HEK293T (cell line): ENCODE data around the gene MEIS1.

Experiments
- CTCF ChIA-PET: fragments of 350-600 bp; formaldehyde crosslinking; extraction: SDS; loops from one replicate; lab custom pipeline; 2021; ENCODE audit warnings: antibody characterized with exemption, inconsistent platforms; lab: Yijun Ruan, JAX
- POLR2A ChIA-PET: fragments of 350-600 bp; formaldehyde crosslinking; extraction: SDS; loops from one replicate; lab custom pipeline; 2020; ENCODE audit warnings: antibody characterized with exemption, inconsistent platforms; lab: Yijun Ruan, JAX
- DNase-seq: peaks from one replicate; pipeline ENCODE4 v3.0.0; 2012; ENCODE audit warnings: mixed read lengths; ENCODE audit errors: extremely low spot score
- ARNT ChIP-seq: fragments of 450-650 bp; IDR thresholded peaks from 2 replicates; pipeline ENCODE4 v1.6.1; 2017; ENCODE audit warnings: mild to moderate bottlenecking
- BHLHE40 ChIP-seq: fragments of 450-650 bp; IDR thresholded peaks from 2 replicates; pipeline ENCODE4 v1.6.1; 2016; ENCODE audit warnings: mild to moderate bottlenecking, moderate library complexity, borderline replicate concordance
- CTBP1 ChIP-seq: fragments of 450-650 bp; IDR thresholded peaks from 2 replicates; pipeline ENCODE4 v1.6.1; 2016; ENCODE audit warnings: borderline replicate concordance
- ELF4 ChIP-seq: fragments of 450-650 bp; IDR thresholded peaks from 2 replicates; pipeline ENCODE4 v1.6.1; 2017; ENCODE audit warnings: antibody characterized with exemption
- FOXA1 ChIP-seq: fragments of 450-650 bp; IDR thresholded peaks from 2 replicates; pipeline ENCODE4 v1.6.1; 2016; ENCODE audit warnings: mild to moderate bottlenecking
- FOXK2 ChIP-seq: fragments of 450-650 bp; IDR thresholded peaks from 2 replicates; pipeline ENCODE4 v1.6.1; 2016; ENCODE audit warnings: mild to moderate bottlenecking
- FOXM1 ChIP-seq: fragments of 450-650 bp; IDR thresholded peaks from 2 replicates; pipeline ENCODE4 v1.6.1; 2017; ENCODE audit warnings: mild to moderate bottlenecking, borderline replicate concordance
- HDGF ChIP-seq: fragments of 450-650 bp; IDR thresholded peaks from 2 replicates; pipeline ENCODE4 v1.6.1; 2017; ENCODE audit warnings: antibody characterized with exemption, borderline replicate concordance
- L3MBTL2 ChIP-seq: fragments of 450-650 bp; conservative IDR thresholded peaks from 2 replicates; pipeline ENCODE4 v1.6.1; 2016; ENCODE audit warnings: mild to moderate bottlenecking
- LEF1 ChIP-seq: fragments of 450-650 bp; IDR thresholded peaks from 2 replicates; pipeline ENCODE4 v1.6.1; 2017; ENCODE audit warnings: mild to moderate bottlenecking, borderline replicate concordance
- NFRKB ChIP-seq: fragments of 450-650 bp; IDR thresholded peaks from 2 replicates; pipeline ENCODE4 v1.6.1; 2016; ENCODE audit warnings: mild to moderate bottlenecking, moderate library complexity
- SP1 ChIP-seq: fragments of 450-650 bp; IDR thresholded peaks from 2 replicates; pipeline ENCODE4 v1.6.1; 2017
- SUZ12 ChIP-seq: fragments of 450-650 bp; IDR thresholded peaks from 2 replicates; pipeline ENCODE4 v1.6.1; 2016; ENCODE audit warnings: mild to moderate bottlenecking
- TARDBP ChIP-seq: fragments of 450-650 bp; IDR thresholded peaks from 2 replicates; pipeline ENCODE4 v1.6.1; 2016
- ZNF384 ChIP-seq: fragments of 450-650 bp; IDR thresholded peaks from 2 replicates; pipeline ENCODE4 v1.6.1; 2016
- TF ChIP-seq, protein P1 (sequence below): fragments of 450-650 bp; IDR thresholded peaks from 2 replicates; pipeline ENCODE4 v1.6.1; 2016

The MEIS1 gene

GRCh38 chr2:66447677-66448076, 12.8 kb downstream of the MEIS1 start:
- no peak for TF ChIP-seq L3MBTL2
- TF ChIP-seq HDGF = no peak
- no peak for TF ChIP-seq FOXK2
- no peak for TF ChIP-seq ELF4
- TF ChIP-seq TARDBP = no peak
- no peak for TF ChIP-seq FOXA1
- TF ChIP-seq SP1 = no peak
- no peak for TF ChIP-seq ZNF384
- no peak for TF ChIP-seq ARNT
- TF ChIP-seq, protein P1, sequence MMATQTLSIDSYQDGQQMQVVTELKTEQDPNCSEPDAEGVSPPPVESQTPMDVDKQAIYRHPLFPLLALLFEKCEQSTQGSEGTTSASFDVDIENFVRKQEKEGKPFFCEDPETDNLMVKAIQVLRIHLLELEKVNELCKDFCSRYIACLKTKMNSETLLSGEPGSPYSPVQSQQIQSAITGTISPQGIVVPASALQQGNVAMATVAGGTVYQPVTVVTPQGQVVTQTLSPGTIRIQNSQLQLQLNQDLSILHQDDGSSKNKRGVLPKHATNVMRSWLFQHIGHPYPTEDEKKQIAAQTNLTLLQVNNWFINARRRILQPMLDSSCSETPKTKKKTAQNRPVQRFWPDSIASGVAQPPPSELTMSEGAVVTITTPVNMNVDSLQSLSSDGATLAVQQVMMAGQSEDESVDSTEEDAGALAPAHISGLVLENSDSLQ = no peak
- POLR2A ChIA-PET = no interaction called here

GRCh38 chr2:66448136-66448991, 13.4 kb downstream of the MEIS1 start:
- TF ChIP-seq SP1 (no peak), HDGF (no peak), FOXA1 (no peak), ZNF384 (no peak), SUZ12 (no peak), L3MBTL2 (no peak), TARDBP (no peak), FOXM1 (no peak), FOXK2 (no peak), CTBP1 (no peak), BHLHE40 (no peak)
- TF ChIP-seq, protein P1 = no peak
- POLR2A ChIA-PET = no interaction called here
- CTCF ChIA-PET = no interaction called here
- DNase-seq = no peak

More at GRCh38 chr2:66447677-66448076, 12.8 kb downstream of the MEIS1 start:
- DNase-seq = no peak
- CTCF ChIA-PET = no interaction called here

- POLR2A ChIA-PET = interaction anchor here (1.2 kb wide), 1 partner anchor 17 kb away, joined by 5 read pairs; the partner anchor contains the start of gene MEIS1
- DNase-seq = no peak
- no peak for TF ChIP-seq SP1
- TF ChIP-seq ELF4 = no peak
- TF ChIP-seq FOXM1 = no peak
- CTCF ChIA-PET = no interaction called here
Measured at GRCh38 chr2:66452214-66452613, 17.3 kb downstream of the MEIS1 start.

DNA sequence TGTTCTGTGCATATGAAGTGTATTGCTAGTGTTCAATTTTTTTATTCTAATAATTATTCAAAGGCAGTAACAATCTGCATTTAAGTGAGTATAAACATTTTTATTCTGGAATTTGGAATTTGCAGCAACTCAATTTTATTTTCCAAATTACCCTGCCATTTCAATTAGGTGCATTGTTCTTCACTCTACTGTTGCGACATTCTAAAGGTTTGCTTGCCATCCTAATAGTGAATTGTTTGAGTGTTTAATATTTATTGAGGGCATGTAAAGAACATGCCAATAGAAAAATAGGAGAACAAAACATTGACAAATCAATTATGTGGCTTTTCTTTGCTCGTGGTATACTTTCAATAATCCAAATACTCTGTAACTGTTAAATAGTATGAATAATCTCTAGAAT, 18.0 kb downstream of the MEIS1 start:
- no peak for TF ChIP-seq HDGF
- TF ChIP-seq SUZ12 = no peak
- no peak for TF ChIP-seq FOXA1
- TF ChIP-seq NFRKB = no peak
- no peak for TF ChIP-seq LEF1
- TF ChIP-seq ELF4 = no peak
- no peak for TF ChIP-seq FOXM1
- TF ChIP-seq, protein P1 = no peak
- TF ChIP-seq BHLHE40 = no peak
- no peak for TF ChIP-seq TARDBP
- no peak for TF ChIP-seq CTBP1
- no peak for TF ChIP-seq ZNF384
- TF ChIP-seq ARNT = no peak
- ChIA-PET CTCF (no interaction called here), POLR2A (interaction anchor here (1.2 kb wide), 1 partner anchor 18 kb away, joined by 5 read pairs; the partner anchor contains the start of gene MEIS1)
- DNase-seq = no peak

- CTCF ChIA-PET = no interaction called here
- DNase-seq = no peak
- TF ChIP-seq, protein P1 = no peak
- no peak for TF ChIP-seq LEF1
- TF ChIP-seq SP1 = no peak
- no peak for TF ChIP-seq NFRKB
- no peak for TF ChIP-seq L3MBTL2
- TF ChIP-seq SUZ12 = no peak
- TF ChIP-seq HDGF = no peak
- TF ChIP-seq ARNT = no peak
- TF ChIP-seq BHLHE40 = no peak
- no peak for TF ChIP-seq TARDBP
- no peak for TF ChIP-seq FOXM1
- TF ChIP-seq FOXK2 = no peak
- no peak for TF ChIP-seq FOXA1
- no peak for TF ChIP-seq ELF4
- TF ChIP-seq ZNF384 = no peak
- no peak for TF ChIP-seq CTBP1
- POLR2A ChIA-PET = no interaction called here
Measured at GRCh38 chr2:66455490-66455889, 20.6 kb downstream of the MEIS1 start.
